ENCODE data around the gene LNX1.

The LNX1 gene

DNA sequence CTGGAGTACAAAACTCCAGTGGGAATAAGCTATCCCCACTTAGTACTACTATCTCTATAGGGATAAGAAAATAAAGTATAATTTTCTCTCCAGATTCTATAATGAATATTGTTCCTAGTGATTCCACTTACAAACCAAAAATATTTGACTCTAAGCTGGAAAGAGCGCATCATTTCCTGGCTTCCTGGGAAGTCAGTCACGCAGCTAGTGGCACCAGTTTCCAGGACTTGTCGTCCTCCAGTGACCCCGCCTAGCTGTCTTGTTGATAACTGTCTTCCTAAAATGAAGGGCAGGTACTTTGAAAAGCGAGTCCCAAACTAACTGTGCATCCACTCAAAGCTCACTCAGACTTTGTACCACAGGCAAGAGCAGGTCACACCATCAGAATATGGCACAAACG, 39.3 kb downstream of the LNX1 start:
- TF ChIP-seq, protein P1, sequence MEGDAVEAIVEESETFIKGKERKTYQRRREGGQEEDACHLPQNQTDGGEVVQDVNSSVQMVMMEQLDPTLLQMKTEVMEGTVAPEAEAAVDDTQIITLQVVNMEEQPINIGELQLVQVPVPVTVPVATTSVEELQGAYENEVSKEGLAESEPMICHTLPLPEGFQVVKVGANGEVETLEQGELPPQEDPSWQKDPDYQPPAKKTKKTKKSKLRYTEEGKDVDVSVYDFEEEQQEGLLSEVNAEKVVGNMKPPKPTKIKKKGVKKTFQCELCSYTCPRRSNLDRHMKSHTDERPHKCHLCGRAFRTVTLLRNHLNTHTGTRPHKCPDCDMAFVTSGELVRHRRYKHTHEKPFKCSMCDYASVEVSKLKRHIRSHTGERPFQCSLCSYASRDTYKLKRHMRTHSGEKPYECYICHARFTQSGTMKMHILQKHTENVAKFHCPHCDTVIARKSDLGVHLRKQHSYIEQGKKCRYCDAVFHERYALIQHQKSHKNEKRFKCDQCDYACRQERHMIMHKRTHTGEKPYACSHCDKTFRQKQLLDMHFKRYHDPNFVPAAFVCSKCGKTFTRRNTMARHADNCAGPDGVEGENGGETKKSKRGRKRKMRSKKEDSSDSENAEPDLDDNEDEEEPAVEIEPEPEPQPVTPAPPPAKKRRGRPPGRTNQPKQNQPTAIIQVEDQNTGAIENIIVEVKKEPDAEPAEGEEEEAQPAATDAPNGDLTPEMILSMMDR (IDR thresholded peaks at IDR 0.05; ENCODE audit: insufficient read depth, low read length, poor library complexity, severe bottlenecking) = no peak
- Histone ChIP-seq H3K4me3 (replicated peaks; ENCODE audit: low read depth, low read length) (no peak overlapping the region), H3K27me3 (replicated peaks; ENCODE audit: control insufficient read depth, insufficient read depth, low read length) (no peaks in the 10 kb centered on the region), H3K36me3 (ENCODE audit: control insufficient read depth, insufficient read depth, low read length) (no peaks in the 10 kb centered on the region)
- no peak for DNase-seq (ENCODE audit: extremely low read depth, insufficient read length)

DNA sequence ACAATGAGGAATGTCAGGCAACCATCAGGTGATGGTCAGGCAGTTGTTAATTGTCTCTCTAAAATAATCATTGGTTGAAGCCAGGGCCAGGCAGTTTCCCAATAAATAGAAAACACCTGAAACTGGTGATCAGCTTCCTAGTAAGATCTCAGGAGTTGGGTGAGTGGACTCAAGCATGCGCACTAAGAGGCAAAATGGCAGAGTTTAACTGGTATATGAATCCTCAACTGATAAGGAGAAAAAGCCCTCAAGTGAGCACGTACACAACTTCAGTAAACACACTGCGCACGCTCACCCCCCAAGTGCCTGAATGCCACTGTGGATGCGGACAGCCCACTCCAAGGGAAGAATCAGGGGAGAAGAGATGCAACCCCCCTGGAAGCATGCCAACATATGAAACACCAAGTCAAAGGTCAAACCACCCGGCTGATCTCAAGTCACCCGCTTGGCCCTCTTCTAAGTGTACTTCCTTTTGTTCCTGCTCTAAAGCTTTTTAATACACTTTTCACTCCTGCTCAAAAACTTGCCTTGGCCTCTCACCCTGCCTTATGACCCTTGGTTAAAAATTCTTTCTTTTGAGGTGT, 39.9 kb downstream of the LNX1 start:
- Histone ChIP-seq H3K36me3 (ENCODE audit: control insufficient read depth, insufficient read depth, low read length) (no peaks in the 10 kb centered on the region), H3K27me3 (replicated peaks; ENCODE audit: control insufficient read depth, insufficient read depth, low read length) (no peaks in the 10 kb centered on the region), H3K4me3 (replicated peaks; ENCODE audit: low read depth, low read length) (no peak overlapping the region)
- TF ChIP-seq, protein P1 (IDR thresholded peaks at IDR 0.05; ENCODE audit: insufficient read depth, low read length, poor library complexity, severe bottlenecking) = no peak
- no peak for DNase-seq (ENCODE audit: extremely low read depth, insufficient read length)

DNA sequence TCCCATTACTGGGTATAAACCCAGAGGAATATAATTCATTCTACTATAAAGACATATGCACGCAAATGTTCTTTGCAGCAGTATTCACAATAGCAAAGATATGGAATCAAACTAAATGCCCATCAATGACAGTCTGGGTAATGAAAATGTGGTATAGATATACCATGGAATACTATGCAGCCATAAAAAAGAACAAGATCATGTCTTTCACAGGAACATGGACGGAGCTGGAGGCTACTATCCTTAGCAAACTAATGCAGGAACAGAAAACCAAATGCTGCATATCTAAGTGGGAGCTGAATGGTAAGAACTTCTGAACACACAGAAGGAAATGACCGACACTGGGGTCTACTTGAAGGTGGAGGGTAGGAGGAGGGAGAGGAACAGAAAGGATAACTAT, 42.6 kb downstream of the LNX1 start:
- no peak overlapping the region for H3K4me3 ChIP-seq (replicated peaks; ENCODE audit: low read depth, low read length)
- H3K27me3 ChIP-seq (replicated peaks; ENCODE audit: control insufficient read depth, insufficient read depth, low read length) = no peaks in the 10 kb centered on the region
- DNase-seq (ENCODE audit: extremely low read depth, insufficient read length) = no peak
- TF ChIP-seq, protein P1 (IDR thresholded peaks at IDR 0.05; ENCODE audit: insufficient read depth, low read length, poor library complexity, severe bottlenecking) = no peak
- H3K36me3 ChIP-seq (ENCODE audit: control insufficient read depth, insufficient read depth, low read length) = no peaks in the 10 kb centered on the region

DNA sequence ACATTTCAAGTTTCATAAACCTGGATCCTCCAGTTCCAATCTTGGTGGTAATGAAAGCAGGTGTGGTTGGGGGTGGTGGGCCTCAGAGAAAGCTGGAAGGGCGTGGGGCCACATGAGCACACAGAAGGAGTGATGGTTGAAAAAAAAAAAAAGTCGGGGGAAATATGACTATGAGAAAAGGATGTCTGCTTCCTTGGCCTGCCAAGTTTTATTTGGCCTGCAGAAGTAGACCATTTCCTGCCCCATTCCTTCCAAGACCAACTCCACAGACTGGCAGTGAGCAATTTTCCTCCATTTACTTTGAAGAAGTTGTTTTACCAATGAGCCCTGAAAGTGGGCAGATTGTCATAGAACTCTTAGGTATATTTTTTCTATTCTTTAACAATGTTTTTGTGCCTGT, 43.3 kb downstream of the LNX1 start:
- no peak for DNase-seq (ENCODE audit: extremely low read depth, insufficient read length)
- no peaks in the 10 kb centered on the region for H3K36me3 ChIP-seq (ENCODE audit: control insufficient read depth, insufficient read depth, low read length)
- no peak overlapping the region for H3K4me3 ChIP-seq (replicated peaks; ENCODE audit: low read depth, low read length)
- no peaks in the 10 kb centered on the region for H3K27me3 ChIP-seq (replicated peaks; ENCODE audit: control insufficient read depth, insufficient read depth, low read length)
- TF ChIP-seq, protein P1 (IDR thresholded peaks at IDR 0.05; ENCODE audit: insufficient read depth, low read length, poor library complexity, severe bottlenecking) = no peak

DNA sequence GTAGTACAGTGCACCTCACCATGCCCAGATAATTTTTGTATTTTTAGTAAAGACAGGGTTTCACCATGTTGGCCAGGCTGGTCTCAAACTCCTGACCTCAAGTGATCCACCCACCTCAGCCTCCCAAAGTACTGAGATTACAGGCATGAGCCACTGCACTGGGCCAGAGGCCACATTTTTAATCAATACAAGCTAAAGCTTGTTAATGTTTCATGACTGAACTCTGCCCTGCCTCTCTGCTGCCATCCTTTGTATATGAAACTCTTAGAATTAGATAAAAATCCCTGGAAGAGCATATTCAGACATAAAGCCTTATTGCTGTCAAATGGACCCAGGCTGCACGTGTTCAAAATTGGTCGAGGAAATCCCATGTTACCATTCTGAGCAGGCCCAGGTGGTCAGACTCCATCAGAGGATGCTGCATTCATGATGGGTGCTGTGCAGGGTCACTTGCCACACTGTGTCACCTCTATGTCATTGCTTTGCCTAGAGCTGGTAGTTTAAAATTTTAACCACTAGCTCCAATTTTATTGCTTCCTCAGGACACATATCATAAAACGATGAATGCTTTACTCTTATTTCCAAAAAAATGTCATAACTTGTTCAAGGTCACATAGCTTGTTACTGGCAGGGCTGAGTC, 45.2 kb downstream of the LNX1 start:
- no peaks in the 10 kb centered on the region for H3K36me3 ChIP-seq (ENCODE audit: control insufficient read depth, insufficient read depth, low read length)
- no peaks in the 10 kb centered on the region for H3K27me3 ChIP-seq (replicated peaks; ENCODE audit: control insufficient read depth, insufficient read depth, low read length)
- TF ChIP-seq, protein P1 (IDR thresholded peaks at IDR 0.05; ENCODE audit: insufficient read depth, low read length, poor library complexity, severe bottlenecking) = no peak
- H3K4me3 ChIP-seq (replicated peaks; ENCODE audit: low read depth, low read length) = no peak overlapping the region
- no peak for DNase-seq (ENCODE audit: extremely low read depth, insufficient read length)
